Naive thymus-derived CD4-positive, alpha-beta T cell (primary cell): ENCODE results near the gene ACRV1. TPM values are rescaled to one million over a fixed set of nuclear protein-coding genes. Genes with fewer than 3 reads are reported as not detected.
A peak's percentile ranks its signal among the peaks of the same experiment; 100 is the strongest.

Experiments used
- ATAC-seq: fragments of 150-1000 bp; cut with Tn5 transposase; 2 replicates; pipeline ENCODE4 v1.10.0; 2021; ENCODE audit warnings: mild to moderate bottlenecking, moderate library complexity
- CTCF ChIA-PET: fragments of 350-600 bp; sonication (Branson Sonifier 250); formaldehyde crosslinking; loops from one replicate; lab custom pipeline; 2021; ENCODE audit warnings: antibody characterized with exemption; lab: Charles Lee
- POLR2A ChIA-PET: fragments of 350-600 bp; sonication (Branson Sonifier 250); formaldehyde crosslinking; loops from one replicate; lab custom pipeline; 2021; ENCODE audit warnings: antibody characterized with exemption, inconsistent platforms; lab: Charles Lee
- DNase-seq, 9 donors: peaks; one replicate each; pipeline versions ENCODE4 v3.0.0 to v3.0.0-alpha.2; 2020 to 2022; ENCODE audit warnings: mixed read lengths in 1 of 9
- H3K27ac ChIP-seq: one replicate; pipeline ENCODE4 v1.7.0; 2013; ENCODE audit warnings: mild to moderate bottlenecking, low read depth, low read length, moderate library complexity
- H3K27me3 ChIP-seq, 2 donors: one replicate each; pipeline ENCODE4 v1.7.0; 2013; ENCODE audit warnings: low read length in 2 of 2, mild to moderate bottlenecking in 2 of 2, moderate library complexity in 2 of 2; ENCODE audit not compliant: control insufficient read depth in 2 of 2, insufficient read depth in 2 of 2
- H3K36me3 ChIP-seq, 3 experiments: 1 replicate in 2 of 3; 2 replicates in 1 of 3; pipeline ENCODE4 v1.7.0; 2013; ENCODE audit warnings: low read length in 3 of 3, mild to moderate bottlenecking in 3 of 3, moderate library complexity in 1 of 3; ENCODE audit not compliant: insufficient read depth in 3 of 3, control insufficient read depth in 2 of 3
- H3K4me1 ChIP-seq, 2 donors: one replicate each; pipeline ENCODE4 v1.7.0; 2013; ENCODE audit warnings: low read length in 2 of 2, mild to moderate bottlenecking in 2 of 2, moderate library complexity in 1 of 2; ENCODE audit not compliant: control insufficient read depth in 2 of 2, insufficient read depth in 2 of 2
- H3K4me3 ChIP-seq: 2 replicates; pipeline ENCODE4 v1.7.0; 2013; ENCODE audit warnings: mild to moderate bottlenecking, low read length
- H3K9me3 ChIP-seq, 3 experiments: 1 replicate in 2 of 3; 2 replicates in 1 of 3; pipeline ENCODE4 v1.7.0; 2013; ENCODE audit warnings: low read length in 3 of 3; ENCODE audit not compliant: control insufficient read depth in 2 of 3
- H3K27ac Mint-ChIP-seq, 9 donors: one replicate each; pipeline ENCODE4 v1.8.0; 2020 to 2022; ENCODE audit warnings: mixed read lengths in 9 of 9, mild to moderate bottlenecking in 8 of 9, moderate library complexity in 5 of 9, inconsistent platforms in 2 of 9
- H3K27me3 Mint-ChIP-seq, 5 donors: one replicate each; pipeline ENCODE4 v1.8.0; 2021 to 2022; ENCODE audit warnings: mixed read lengths in 5 of 5, mild to moderate bottlenecking in 1 of 5
- H3K36me3 Mint-ChIP-seq, 5 donors: one replicate each; pipeline ENCODE4 v1.8.0; 2020 to 2022; ENCODE audit warnings: mixed read lengths in 5 of 5, mild to moderate bottlenecking in 3 of 5, inconsistent platforms in 1 of 5
- H3K4me1 Mint-ChIP-seq, 7 donors: one replicate each; pipeline ENCODE4 v1.8.0; 2020 to 2022; ENCODE audit warnings: mixed read lengths in 7 of 7, mild to moderate bottlenecking in 3 of 7, inconsistent platforms in 1 of 7
- H3K4me3 Mint-ChIP-seq, 10 donors: one replicate each; pipeline ENCODE4 v1.8.0; 2020 to 2022; ENCODE audit warnings: mild to moderate bottlenecking in 10 of 10, mixed read lengths in 10 of 10, moderate library complexity in 6 of 10, inconsistent platforms in 2 of 10
- H3K9me3 Mint-ChIP-seq, 11 donors: one replicate each; pipeline ENCODE4 v1.8.0; 2020 to 2022; ENCODE audit warnings: mixed read lengths in 11 of 11, mild to moderate bottlenecking in 4 of 11, inconsistent platforms in 1 of 11, moderate library complexity in 1 of 11
- intact Hi-C, 2 donors: fragments of 100-400 bp; cut with micrococcal nuclease; formaldehyde crosslinking; loops; one replicate each; pipeline ENCODE4 v1.15.1; 2023
- polyA plus RNA-seq, 2 donors: library from polyadenylated mRNA; unstranded; fragments of 300-500 nt; fragmentation: Illumina TruSeq; gene quantifications; one replicate each; pipeline ENCODE4 v1.2.3, GENCODE V29; 2021
- total RNA-seq, 6 experiments: library from RNA in 5 of 6; stranded (reverse) in 5 of 6; gene quantifications; 1 replicate in 5 of 6; 2 replicates in 1 of 6; pipeline ENCODE4 v1.2.3 and lab custom pipeline; 2021 to 2026

The ACRV1 gene
- total and polyA plus RNA-seq, 7 experiments from 2014 or later, result not detected

DNA sequence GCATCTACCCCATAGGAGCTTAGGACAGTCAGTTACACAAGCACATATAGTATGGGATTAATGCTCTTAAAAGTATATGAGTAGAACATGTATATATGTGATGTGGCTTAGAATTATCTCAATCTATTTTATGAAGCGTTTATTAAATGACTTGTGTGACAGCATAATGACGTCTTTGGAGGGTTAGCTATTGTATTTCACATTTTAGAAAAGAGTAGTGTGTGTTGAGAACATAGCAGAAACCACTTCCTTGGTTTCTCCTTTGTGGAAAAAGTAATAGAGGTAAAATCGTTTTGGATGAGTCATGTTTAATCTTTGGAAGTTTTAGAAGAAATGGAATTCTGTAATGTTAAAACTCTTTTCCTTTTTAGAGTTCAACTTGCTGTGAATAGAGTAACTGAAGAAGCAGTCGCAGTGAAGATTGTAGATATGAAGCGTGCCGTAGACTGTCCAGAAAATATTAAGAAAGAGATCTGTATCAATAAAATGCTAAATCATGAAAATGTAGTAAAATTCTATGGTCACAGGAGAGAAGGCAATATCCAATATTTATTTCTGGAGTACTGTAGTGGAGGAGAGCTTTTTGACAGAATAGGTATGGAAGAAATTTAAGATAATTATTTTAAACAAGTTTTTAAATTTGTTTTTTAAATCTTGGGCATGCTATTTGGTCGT lies 53.3 kb downstream of the ACRV1 start:
- Mint-ChIP-seq H3K27me3 (no peaks in the 10 kb centered on the region), H3K9me3 (no peaks in the 10 kb centered on the region), H3K27ac (peak overlapping the region in 8 of 9 donors; percentile 28 to 98 (median 70)), H3K36me3 (peaks cover 0 to 6% (median 0%) of the 10 kb centered on the region in 5 donors), H3K4me1 (peaks cover 13 to 58% (median 16%) of the 10 kb centered on the region in 7 donors), H3K4me3 (peak overlapping the region; percentile 55 to 99 (median 96))
- Histone ChIP-seq H3K27ac (no peak overlapping the region), H3K9me3 (no peaks in the 10 kb centered on the region), H3K36me3 (peaks cover 0 to 6% (median 0%) of the 10 kb centered on the region in 3 experiments), H3K4me3 (no peak overlapping the region), H3K4me1 (peaks cover 0 to 5% of the 10 kb centered on the region in 2 donors), H3K27me3 (no peaks in the 10 kb centered on the region)
- DNase-seq (no peak), ATAC-seq (no peak)
- intact Hi-C loops, result loop anchor here in 1 of 2 donors (2.0 kb wide), 1 partner anchor 583 kb away; the partner anchor contains the start of genes FAM118B and RPUSD4
- CTCF ChIA-PET, result interaction anchor here (1.0 kb wide), 1 partner anchor 515 kb away, joined by 3 read pairs; no protein-coding TSS in a partner anchor
- POLR2A ChIA-PET, result interaction anchor here (0.6 to 1.0 kb wide), 2 partner anchors 44 to 280 kb away, joined by 3 to 4 read pairs; no protein-coding TSS in a partner anchor

DNA sequence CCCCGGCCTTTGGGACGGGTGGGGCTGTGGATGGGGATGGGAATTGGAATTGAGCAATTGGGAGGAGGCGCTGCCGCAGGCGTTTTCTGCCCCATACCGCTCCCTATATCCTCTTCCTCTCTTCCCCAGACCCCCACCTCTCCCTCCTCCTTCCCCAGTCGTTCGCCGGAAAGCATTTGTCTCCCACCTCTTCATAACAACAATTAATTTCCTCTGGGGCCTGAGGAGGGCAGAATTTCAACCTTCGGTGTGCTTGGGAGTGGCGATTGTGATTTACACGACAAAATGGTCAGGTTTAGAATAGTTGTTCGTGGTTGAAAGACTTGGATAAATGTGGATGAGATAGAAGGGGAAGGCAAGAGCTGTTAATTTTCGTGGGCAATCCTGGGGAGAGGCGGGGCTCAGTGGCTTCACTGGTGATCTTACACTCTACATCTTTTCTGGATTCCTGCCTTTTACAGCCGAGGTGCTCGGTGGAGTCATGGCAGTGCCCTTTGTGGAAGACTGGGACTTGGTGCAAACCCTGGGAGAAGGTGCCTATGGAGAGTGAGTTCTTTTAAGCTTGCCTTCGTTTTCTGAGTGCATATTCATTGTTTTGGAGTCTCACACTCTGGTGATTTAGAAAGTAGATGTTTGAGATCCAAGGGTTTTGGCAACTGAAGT lies 54.2 kb downstream of the ACRV1 start:
- CTCF ChIA-PET, result interaction anchor here (0.8 kb wide), 1 partner anchor 8 kb away, joined by 3 read pairs; no protein-coding TSS in a partner anchor
- Histone ChIP-seq H3K9me3 (no peaks in the 10 kb centered on the region), H3K36me3 (peaks cover 0 to 12% (median 1%) of the 10 kb centered on the region in 3 experiments), H3K4me1 (peaks cover 0 to 5% of the 10 kb centered on the region in 2 donors), H3K4me3 (peak overlapping the region; percentile 91), H3K27me3 (no peaks in the 10 kb centered on the region), H3K27ac (peak overlapping the region; percentile 96)
- Mint-ChIP-seq H3K9me3 (no peaks in the 10 kb centered on the region), H3K4me3 (peak overlapping the region; percentile 82 to 99 (median 98)), H3K36me3 (peaks cover 0 to 7% (median 2%) of the 10 kb centered on the region in 5 donors), H3K27me3 (no peaks in the 10 kb centered on the region), H3K27ac (peak overlapping the region; percentile 64 to 98 (median 90)), H3K4me1 (peaks cover 13 to 52% (median 15%) of the 10 kb centered on the region in 7 donors)
- peak; percentile 32 for ATAC-seq
- intact Hi-C loops, result loop anchor here (1.0 to 2.0 kb wide), 5 partner anchors 53 to 584 kb away; partner anchors contain the start of genes FAM118B (in 1 of the 2), HYLS1 (in 1 of the 2) and RPUSD4 (in 1 of the 2)
- POLR2A ChIA-PET, result interaction anchor here (0.6 to 5.5 kb wide), 5 partner anchors 34 to 281 kb away, joined by 3 to 46 read pairs (median 4); partner anchors contain the start of genes EI24 and STT3A
- peak in 7 of 9 donors; percentile 10 to 46 (median 32) for DNase-seq

DNA sequence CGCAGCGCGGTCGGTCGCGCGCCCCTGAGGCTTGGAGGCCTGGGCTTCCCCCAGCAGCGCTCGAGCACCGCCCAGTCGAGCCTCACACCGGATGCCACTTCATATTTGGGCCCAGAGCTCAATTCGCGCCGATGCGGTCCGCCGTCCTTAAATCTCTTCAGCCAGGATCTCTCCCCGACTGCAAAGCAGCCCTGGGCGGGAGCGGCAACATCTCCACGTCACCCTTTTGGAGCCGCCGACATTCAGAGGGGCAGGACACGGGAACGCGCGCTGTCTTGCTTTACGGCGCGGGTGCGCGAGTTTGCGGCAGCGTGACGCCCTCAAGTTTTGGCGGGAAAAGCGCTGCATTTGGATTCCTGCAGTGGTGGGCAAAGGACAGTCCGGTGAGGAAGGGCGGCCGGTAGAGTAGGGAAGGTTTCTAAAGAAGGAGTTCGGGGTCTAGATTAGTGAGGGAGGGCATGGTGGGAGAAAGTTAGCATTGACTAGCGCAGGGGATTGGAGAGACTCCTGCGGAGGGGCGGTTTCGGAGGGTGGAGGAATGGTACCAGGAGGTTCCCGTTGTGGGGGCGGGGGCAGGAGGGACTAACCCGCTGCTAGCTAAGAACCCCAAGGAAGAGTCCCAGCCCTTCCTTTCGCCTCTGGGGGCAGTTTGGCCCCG lies 54.9 kb downstream of the ACRV1 start:
- H3K4me3 Mint-ChIP-seq, result peak overlapping the region; percentile 82 to 99 (median 98)
- POLR2A ChIA-PET, result interaction anchor here (0.6 to 5.5 kb wide), 10 partner anchors 12 to 678 kb away, joined by 3 to 46 read pairs (median 3); partner anchors contain the start of genes DCPS, EI24, FOXRED1 and HYLS1
- Histone ChIP-seq H3K4me1 (peaks cover 0 to 5% of the 10 kb centered on the region in 2 donors), H3K4me3 (peak overlapping the region; percentile 91), H3K27ac (peak overlapping the region; percentile 96), H3K27me3 (no peaks in the 10 kb centered on the region), H3K36me3 (peaks cover 0 to 19% (median 8%) of the 10 kb centered on the region in 3 experiments), H3K9me3 (no peaks in the 10 kb centered on the region)
- ATAC-seq, result peak; percentile 95
- H3K27me3 Mint-ChIP-seq, result no peaks in the 10 kb centered on the region
- peak overlapping the region; percentile 64 to 99 (median 98) for H3K27ac Mint-ChIP-seq
- CTCF ChIA-PET, result interaction anchor here (0.8 kb wide), 1 partner anchor 8 kb away, joined by 3 read pairs; no protein-coding TSS in a partner anchor
- DNase-seq, result peak; percentile 70 to 87 (median 82)
- H3K4me1 Mint-ChIP-seq, result peaks cover 13 to 47% (median 15%) of the 10 kb centered on the region in 7 donors
- intact Hi-C loops, result loop anchor here (1.0 to 2.0 kb wide), 12 partner anchors 33 to 643 kb away; partner anchors contain the start of genes EI24 (in 2 of the 2), FAM118B (in 2 of the 2), HYLS1 (in 2 of the 2) and RPUSD4 (in 2 of the 2)
- H3K9me3 Mint-ChIP-seq, result no peaks in the 10 kb centered on the region
- peaks cover 0 to 12% (median 4%) of the 10 kb centered on the region in 5 donors for H3K36me3 Mint-ChIP-seq

DNA sequence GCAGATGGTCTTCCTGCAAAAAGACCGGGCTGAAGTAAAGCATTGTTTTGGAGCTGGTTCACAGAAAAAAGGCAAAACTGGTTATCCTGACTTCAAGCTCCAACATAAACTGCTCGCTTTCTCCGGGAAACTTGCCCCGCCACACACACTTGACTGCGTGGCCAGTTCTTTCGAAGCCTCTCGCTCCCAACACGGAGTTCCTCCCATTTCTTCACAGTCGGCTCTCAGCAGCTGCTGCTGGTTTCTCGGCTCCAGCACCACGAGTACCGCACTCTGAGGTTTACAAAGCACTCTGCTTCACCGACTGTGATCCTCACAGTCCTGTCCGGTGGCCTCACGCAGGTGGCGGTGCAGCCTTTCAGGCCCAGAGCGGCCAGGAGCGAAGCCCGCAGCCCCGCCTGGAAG lies 55.4 kb downstream of the ACRV1 start:
- peak overlapping the region; percentile 64 to 99 (median 98) for H3K27ac Mint-ChIP-seq
- Histone ChIP-seq H3K36me3 (peaks cover 0 to 24% (median 11%) of the 10 kb centered on the region in 3 experiments), H3K27ac (peak overlapping the region; percentile 96), H3K9me3 (no peaks in the 10 kb centered on the region), H3K4me1 (peaks cover 0 to 5% of the 10 kb centered on the region in 2 donors), H3K4me3 (peak overlapping the region; percentile 91), H3K27me3 (no peaks in the 10 kb centered on the region)
- H3K4me3 Mint-ChIP-seq, result peak overlapping the region; percentile 82 to 99 (median 98)
- H3K36me3 Mint-ChIP-seq, result peaks cover 0 to 12% (median 5%) of the 10 kb centered on the region in 5 donors
- no peak for ATAC-seq
- ChIA-PET POLR2A (interaction anchor here (0.6 to 5.5 kb wide), 11 partner anchors 9 to 679 kb away, joined by 3 to 46 read pairs (median 3); partner anchors contain the start of genes DCPS, EI24, FOXRED1 and HYLS1), CTCF (interaction anchor here (0.8 kb wide), 1 partner anchor 9 kb away, joined by 3 read pairs; no protein-coding TSS in a partner anchor)
- DNase-seq, result peak in 1 of 9 donors; percentile 1
- H3K4me1 Mint-ChIP-seq, result peaks cover 13 to 46% (median 15%) of the 10 kb centered on the region in 7 donors
- intact Hi-C loops, result loop anchor here (1.0 to 2.0 kb wide), 8 partner anchors 33 to 644 kb away; partner anchors contain the start of genes EI24 (in 2 of the 2), STT3A (in 2 of the 2), CDON (in 1 of the 2) and FAM118B (in 1 of the 2)
- H3K9me3 Mint-ChIP-seq, result no peaks in the 10 kb centered on the region
- no peaks in the 10 kb centered on the region for H3K27me3 Mint-ChIP-seq

DNA sequence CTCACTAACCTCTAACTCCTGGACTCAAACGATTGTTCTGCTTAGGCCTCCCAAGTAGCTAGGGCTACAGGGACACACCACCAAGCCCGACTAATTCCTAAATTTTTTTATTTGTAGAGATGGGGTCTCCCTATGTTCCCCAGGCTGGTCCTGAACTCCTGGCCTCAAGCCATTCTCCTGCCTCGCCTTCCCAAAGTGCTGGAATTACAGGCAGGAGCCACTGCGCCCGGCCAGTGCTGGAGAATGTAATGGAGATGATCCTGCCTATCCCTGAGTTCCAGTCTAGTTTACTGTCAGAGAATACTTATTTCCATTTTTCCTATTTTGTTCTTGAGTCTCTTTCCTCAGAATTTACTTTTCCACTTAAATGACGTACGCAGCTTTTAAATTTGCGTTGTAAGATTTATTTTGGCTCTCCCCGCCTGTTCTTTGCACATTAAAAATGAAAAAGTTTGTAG lies 55.9 kb downstream of the ACRV1 start, which contains the start of gene CHEK1:
Gene CHEK1 (plus strand): TSS at position 408 of the 458 bp plus-strand sequence. CDS start 1,606 bp downstream, outside the sequence.
- no peaks in the 10 kb centered on the region for H3K27me3 Mint-ChIP-seq
- no peaks in the 10 kb centered on the region for H3K9me3 Mint-ChIP-seq
- H3K36me3 ChIP-seq, result peaks cover 3 to 29% (median 11%) of the 10 kb centered on the region in 3 experiments
- intact Hi-C loops, result loop anchor here (1.0 to 2.0 kb wide), 8 partner anchors 32 to 644 kb away; partner anchors contain the start of genes EI24 (in 2 of the 2), STT3A (in 2 of the 2), CDON (in 1 of the 2) and FAM118B (in 1 of the 2)
- peak within 1 kb of the TSS; percentile 64 to 99 (median 98) for H3K27ac Mint-ChIP-seq
- H3K4me3 ChIP-seq, result peak within 1 kb of the TSS; percentile 91
- no peaks in the 10 kb centered on the region for H3K27me3 ChIP-seq
- DNase-seq (no peak), ATAC-seq (no peak)
- ChIA-PET CTCF (no interaction called here), POLR2A (interaction anchor here (0.7 to 5.5 kb wide), 10 partner anchors 8 to 679 kb away, joined by 3 to 46 read pairs (median 4); partner anchors contain the start of genes DCPS, EI24, FOXRED1 and HYLS1)
- H3K4me1 Mint-ChIP-seq, result peaks cover 13 to 42% (median 15%) of the 10 kb centered on the region in 7 donors
- H3K36me3 Mint-ChIP-seq, result peaks cover under 1 to 16% (median 6%) of the 10 kb centered on the region in 5 donors
- H3K4me3 Mint-ChIP-seq, result peak within 1 kb of the TSS; percentile 82 to 99 (median 98)
- no peaks in the 10 kb centered on the region for H3K9me3 ChIP-seq
- H3K27ac ChIP-seq, result peak within 1 kb of the TSS; percentile 96
- peaks cover 0 to 5% of the 10 kb centered on the region in 2 donors for H3K4me1 ChIP-seq
